Ishikawa (cell line): Measurements from ENCODE around the gene SLC30A10.

Experiments
- CEBPB ChIP-seq: IDR thresholded peaks from 2 replicates; pipeline ENCODE4 v1.6.1; 2012
- CREB1 ChIP-seq: IDR thresholded peaks from 2 replicates; pipeline ENCODE4 v1.6.1; 2012; ENCODE audit warnings: low read depth
- EGR1 ChIP-seq: IDR thresholded peaks from 2 replicates; pipeline ENCODE4 v1.6.1; 2012
- EP300 ChIP-seq: IDR thresholded peaks from 2 replicates; pipeline ENCODE4 v1.6.1; 2012; ENCODE audit warnings: borderline replicate concordance
- FOXM1 ChIP-seq: IDR thresholded peaks from 2 replicates; pipeline ENCODE4 v1.6.1; 2012; ENCODE audit warnings: low read depth, borderline replicate concordance
- NFIC ChIP-seq: IDR thresholded peaks from 2 replicates; pipeline ENCODE4 v1.6.1; 2012
- RAD21 ChIP-seq: IDR thresholded peaks from 2 replicates; pipeline ENCODE4 v1.6.1; 2012; ENCODE audit warnings: low read depth
- TAF1 ChIP-seq: IDR thresholded peaks from 2 replicates; pipeline ENCODE4 v1.6.1; 2012; ENCODE audit warnings: low read depth, mild to moderate bottlenecking
- TCF12 ChIP-seq: IDR thresholded peaks from 2 replicates; pipeline ENCODE4 v1.6.1; 2012; ENCODE audit warnings: low read depth
- TEAD4 ChIP-seq: IDR thresholded peaks from 2 replicates; pipeline ENCODE4 v1.6.1; 2012
- YY1 ChIP-seq: IDR thresholded peaks from 2 replicates; pipeline ENCODE4 v1.6.1; 2012; ENCODE audit warnings: low read depth
- TF ChIP-seq, protein P1 (sequence below): IDR thresholded peaks from 2 replicates; pipeline ENCODE4 v1.6.1; 2012
- TF ChIP-seq, protein P2 (sequence below): IDR thresholded peaks from 2 replicates; pipeline ENCODE4 v1.6.1; 2012; ENCODE audit warnings: low read depth, mild to moderate bottlenecking
- TF ChIP-seq, protein P3 (sequence below): IDR thresholded peaks from 2 replicates; pipeline ENCODE4 v1.6.1; 2012

DNA sequence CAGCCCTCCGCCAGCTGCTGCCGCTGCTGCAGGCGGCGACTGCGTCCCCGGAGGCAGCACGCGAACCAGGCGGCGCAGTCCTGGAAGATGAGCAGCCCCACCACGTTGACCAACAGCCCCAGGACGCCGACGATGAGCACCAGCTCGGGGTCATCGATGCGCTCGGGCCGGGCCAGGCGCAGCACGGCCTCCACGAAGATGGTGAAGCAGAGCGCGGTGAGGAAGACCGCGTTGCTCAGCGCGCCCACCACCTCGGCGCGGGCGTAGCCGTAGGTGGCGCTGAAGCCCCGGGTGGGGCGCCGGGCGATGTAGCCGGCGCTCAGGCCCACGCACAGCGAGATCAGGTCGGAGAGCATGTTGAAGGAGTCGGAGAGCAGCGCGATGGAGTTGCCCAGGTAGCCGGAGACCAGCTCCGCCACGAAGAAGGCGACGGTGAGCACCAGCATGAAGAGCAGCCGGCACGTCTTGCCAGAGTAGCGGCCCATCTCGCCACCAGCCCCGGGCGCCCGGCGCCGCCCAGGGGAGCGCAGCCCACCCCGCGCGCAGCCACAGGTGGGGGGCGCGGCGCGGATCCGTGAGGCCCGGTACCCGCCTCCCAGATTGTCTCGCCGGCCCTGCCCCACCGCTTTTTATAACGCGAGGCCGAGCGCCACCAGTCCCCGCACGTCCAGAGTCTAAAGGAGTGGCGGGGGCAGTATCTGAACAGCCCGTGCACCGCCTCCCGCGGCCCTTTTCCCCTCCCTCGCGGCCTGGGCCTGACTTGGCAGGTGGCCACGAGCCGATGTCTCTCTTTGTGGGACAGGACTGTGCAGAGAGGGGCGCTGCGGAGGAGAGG lies at the start of gene SLC30A10:
- TF ChIP-seq CEBPB (no peak), EP300 (no peak), YY1 (no peak), RAD21 (no peak), EGR1 (no peak), TCF12 (no peak), TEAD4 (no peak), TAF1 (no peak), NFIC (no peak; the same call in 1 of the 2 replicates), FOXM1 (no peak), CREB1 (no peak)
- TF ChIP-seq, protein P1, sequence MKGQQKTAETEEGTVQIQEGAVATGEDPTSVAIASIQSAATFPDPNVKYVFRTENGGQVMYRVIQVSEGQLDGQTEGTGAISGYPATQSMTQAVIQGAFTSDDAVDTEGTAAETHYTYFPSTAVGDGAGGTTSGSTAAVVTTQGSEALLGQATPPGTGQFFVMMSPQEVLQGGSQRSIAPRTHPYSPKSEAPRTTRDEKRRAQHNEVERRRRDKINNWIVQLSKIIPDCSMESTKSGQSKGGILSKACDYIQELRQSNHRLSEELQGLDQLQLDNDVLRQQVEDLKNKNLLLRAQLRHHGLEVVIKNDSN: no peak
- TF ChIP-seq, protein P2, sequence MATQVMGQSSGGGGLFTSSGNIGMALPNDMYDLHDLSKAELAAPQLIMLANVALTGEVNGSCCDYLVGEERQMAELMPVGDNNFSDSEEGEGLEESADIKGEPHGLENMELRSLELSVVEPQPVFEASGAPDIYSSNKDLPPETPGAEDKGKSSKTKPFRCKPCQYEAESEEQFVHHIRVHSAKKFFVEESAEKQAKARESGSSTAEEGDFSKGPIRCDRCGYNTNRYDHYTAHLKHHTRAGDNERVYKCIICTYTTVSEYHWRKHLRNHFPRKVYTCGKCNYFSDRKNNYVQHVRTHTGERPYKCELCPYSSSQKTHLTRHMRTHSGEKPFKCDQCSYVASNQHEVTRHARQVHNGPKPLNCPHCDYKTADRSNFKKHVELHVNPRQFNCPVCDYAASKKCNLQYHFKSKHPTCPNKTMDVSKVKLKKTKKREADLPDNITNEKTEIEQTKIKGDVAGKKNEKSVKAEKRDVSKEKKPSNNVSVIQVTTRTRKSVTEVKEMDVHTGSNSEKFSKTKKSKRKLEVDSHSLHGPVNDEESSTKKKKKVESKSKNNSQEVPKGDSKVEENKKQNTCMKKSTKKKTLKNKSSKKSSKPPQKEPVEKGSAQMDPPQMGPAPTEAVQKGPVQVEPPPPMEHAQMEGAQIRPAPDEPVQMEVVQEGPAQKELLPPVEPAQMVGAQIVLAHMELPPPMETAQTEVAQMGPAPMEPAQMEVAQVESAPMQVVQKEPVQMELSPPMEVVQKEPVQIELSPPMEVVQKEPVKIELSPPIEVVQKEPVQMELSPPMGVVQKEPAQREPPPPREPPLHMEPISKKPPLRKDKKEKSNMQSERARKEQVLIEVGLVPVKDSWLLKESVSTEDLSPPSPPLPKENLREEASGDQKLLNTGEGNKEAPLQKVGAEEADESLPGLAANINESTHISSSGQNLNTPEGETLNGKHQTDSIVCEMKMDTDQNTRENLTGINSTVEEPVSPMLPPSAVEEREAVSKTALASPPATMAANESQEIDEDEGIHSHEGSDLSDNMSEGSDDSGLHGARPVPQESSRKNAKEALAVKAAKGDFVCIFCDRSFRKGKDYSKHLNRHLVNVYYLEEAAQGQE: no peak
- TF ChIP-seq, protein P3, sequence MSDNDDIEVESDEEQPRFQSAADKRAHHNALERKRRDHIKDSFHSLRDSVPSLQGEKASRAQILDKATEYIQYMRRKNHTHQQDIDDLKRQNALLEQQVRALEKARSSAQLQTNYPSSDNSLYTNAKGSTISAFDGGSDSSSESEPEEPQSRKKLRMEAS: no peak
